H1 (cell line): ENCODE measurements around the gene JOSD1. TPM values are rescaled to one million over a fixed set of nuclear protein-coding genes. Genes with fewer than 3 reads are reported as not detected.

Experiments used
- CBX8 ChIP-seq: fragments of 300-800, 300-1000 bp; sonication (generic); IDR thresholded peaks from 2 replicates; pipeline ENCODE4 v1.7.1; 2016; ENCODE audit warnings: low read depth, low read length, borderline replicate concordance
- GTF2F1 ChIP-seq: IDR thresholded peaks from 2 replicates; pipeline ENCODE4 v1.6.1; 2012; ENCODE audit warnings: low read depth, low read length, improper control_type of control experiment, borderline replicate concordance
- PHF8 ChIP-seq: fragments of 200-600 bp; sonication (generic); conservative IDR thresholded peaks from 2 replicates; pipeline ENCODE4 v1.7.1; 2012; ENCODE audit warnings: low read depth, mild to moderate bottlenecking, inconsistent platforms, low read length, moderate library complexity
- RAD21 ChIP-seq, 2 experiments: IDR thresholded peaks in 1 of 2; conservative IDR thresholded peaks in 1 of 2; 2 replicates each; pipeline ENCODE4 v1.6.1; 2011; ENCODE audit warnings: low read depth in 2 of 2, low read length in 2 of 2, improper control_type of control experiment in 1 of 2, inconsistent platforms in 1 of 2, mild to moderate bottlenecking in 1 of 2, moderate library complexity in 1 of 2
- RNF2 ChIP-seq: fragments of 200-900, 300-1000 bp; sonication (generic); IDR thresholded peaks from 2 replicates; pipeline ENCODE4 v1.7.1; 2016; ENCODE audit warnings: borderline replicate concordance, low read depth, mild to moderate bottlenecking, antibody characterized with exemption, low read length; ENCODE audit not compliant: poor library complexity, severe bottlenecking; ENCODE audit errors: missing control alignments
- SAP30 ChIP-seq: fragments of 300-600 bp; sonication (generic); IDR thresholded peaks from 2 replicates; pipeline ENCODE4 v1.7.1; 2012; ENCODE audit warnings: low read length, moderate library complexity, mild to moderate bottlenecking, inconsistent platforms; ENCODE audit not compliant: insufficient read depth, insufficient replicate concordance
- SUZ12 ChIP-seq: fragments of 200-600 bp; sonication (generic); IDR thresholded peaks from 2 replicates; pipeline ENCODE4 v1.6.1; 2012; ENCODE audit warnings: mild to moderate bottlenecking, inconsistent platforms, low read length, moderate library complexity, mixed read lengths
- TAF1 ChIP-seq: IDR thresholded peaks from 2 replicates; pipeline ENCODE4 v1.6.1; 2011; ENCODE audit warnings: mild to moderate bottlenecking, low read depth, low read length
- YY1 ChIP-seq: IDR thresholded peaks from 2 replicates; pipeline ENCODE4 v1.6.1; 2011; ENCODE audit warnings: low read depth, mild to moderate bottlenecking, low read length
- ZNF274 ChIP-seq: IDR thresholded peaks from 2 replicates; pipeline ENCODE4 v1.7.0; 2012; ENCODE audit warnings: low read length, borderline replicate concordance; ENCODE audit errors: extremely low read depth
- polyA plus RNA-seq, 7 experiments: library from polyadenylated mRNA; depleted of rRNA in 3 of 7; stranded (reverse) in 5 of 7; unstranded in 2 of 7; fragments of >200 nt in 5 of 7; fragments of 200-250 nt in 2 of 7; gene quantifications; 1 replicate in 5 of 7; 2 replicates in 1 of 7; 4 replicates in 1 of 7; pipeline versions ENCODE4 v1.2.1 to v1.2.3, GENCODE V29; 2011 to 2013; ENCODE audit warnings: missing spikeins in 2 of 7, mixed read lengths in 2 of 7
- total RNA-seq: library from RNA; stranded (reverse); fragmentation: NEBNext Ultra II Directional; extraction: Animal tissue kit (Norgen Biotek cat#: 25700); gene quantifications from 2 replicates; pipeline ENCODE4 v1.2.1, GENCODE V29; 2021
- TF ChIP-seq, protein P1 (sequence below): fragments of 300-600 bp; sonication (generic); IDR thresholded peaks from 2 replicates; pipeline ENCODE4 v1.7.1; 2012; ENCODE audit warnings: low read length, moderate library complexity, mild to moderate bottlenecking, inconsistent platforms; ENCODE audit not compliant: insufficient replicate concordance

JOSD1 gene
- total and polyA plus RNA-seq, 2 of the 8 experiments (the other 6 are each of a cell fraction or from before 2014, with no cell fraction given) = 18.4 to 20.2 TPM

GRCh38 chr22:38716271-38716670 lies 15.5 kb upstream of the JOSD1 start (continued):
- TF ChIP-seq SAP30 (no peak), TAF1 (no peak), GTF2F1 (no peak), RAD21 (IDR thresholded peaks at IDR 0.05 in 1 of 2, conservative IDR thresholded peaks at IDR 0.05 in 1 of 2; ENCODE audit: low read depth in 2 of 2, low read length in 2 of 2) (no peak), RNF2 (no peak), YY1 (no peak), PHF8 (no peak), ZNF274 (no peak), CBX8 (no peak), SUZ12 (no peak)
- TF ChIP-seq, protein P1, sequence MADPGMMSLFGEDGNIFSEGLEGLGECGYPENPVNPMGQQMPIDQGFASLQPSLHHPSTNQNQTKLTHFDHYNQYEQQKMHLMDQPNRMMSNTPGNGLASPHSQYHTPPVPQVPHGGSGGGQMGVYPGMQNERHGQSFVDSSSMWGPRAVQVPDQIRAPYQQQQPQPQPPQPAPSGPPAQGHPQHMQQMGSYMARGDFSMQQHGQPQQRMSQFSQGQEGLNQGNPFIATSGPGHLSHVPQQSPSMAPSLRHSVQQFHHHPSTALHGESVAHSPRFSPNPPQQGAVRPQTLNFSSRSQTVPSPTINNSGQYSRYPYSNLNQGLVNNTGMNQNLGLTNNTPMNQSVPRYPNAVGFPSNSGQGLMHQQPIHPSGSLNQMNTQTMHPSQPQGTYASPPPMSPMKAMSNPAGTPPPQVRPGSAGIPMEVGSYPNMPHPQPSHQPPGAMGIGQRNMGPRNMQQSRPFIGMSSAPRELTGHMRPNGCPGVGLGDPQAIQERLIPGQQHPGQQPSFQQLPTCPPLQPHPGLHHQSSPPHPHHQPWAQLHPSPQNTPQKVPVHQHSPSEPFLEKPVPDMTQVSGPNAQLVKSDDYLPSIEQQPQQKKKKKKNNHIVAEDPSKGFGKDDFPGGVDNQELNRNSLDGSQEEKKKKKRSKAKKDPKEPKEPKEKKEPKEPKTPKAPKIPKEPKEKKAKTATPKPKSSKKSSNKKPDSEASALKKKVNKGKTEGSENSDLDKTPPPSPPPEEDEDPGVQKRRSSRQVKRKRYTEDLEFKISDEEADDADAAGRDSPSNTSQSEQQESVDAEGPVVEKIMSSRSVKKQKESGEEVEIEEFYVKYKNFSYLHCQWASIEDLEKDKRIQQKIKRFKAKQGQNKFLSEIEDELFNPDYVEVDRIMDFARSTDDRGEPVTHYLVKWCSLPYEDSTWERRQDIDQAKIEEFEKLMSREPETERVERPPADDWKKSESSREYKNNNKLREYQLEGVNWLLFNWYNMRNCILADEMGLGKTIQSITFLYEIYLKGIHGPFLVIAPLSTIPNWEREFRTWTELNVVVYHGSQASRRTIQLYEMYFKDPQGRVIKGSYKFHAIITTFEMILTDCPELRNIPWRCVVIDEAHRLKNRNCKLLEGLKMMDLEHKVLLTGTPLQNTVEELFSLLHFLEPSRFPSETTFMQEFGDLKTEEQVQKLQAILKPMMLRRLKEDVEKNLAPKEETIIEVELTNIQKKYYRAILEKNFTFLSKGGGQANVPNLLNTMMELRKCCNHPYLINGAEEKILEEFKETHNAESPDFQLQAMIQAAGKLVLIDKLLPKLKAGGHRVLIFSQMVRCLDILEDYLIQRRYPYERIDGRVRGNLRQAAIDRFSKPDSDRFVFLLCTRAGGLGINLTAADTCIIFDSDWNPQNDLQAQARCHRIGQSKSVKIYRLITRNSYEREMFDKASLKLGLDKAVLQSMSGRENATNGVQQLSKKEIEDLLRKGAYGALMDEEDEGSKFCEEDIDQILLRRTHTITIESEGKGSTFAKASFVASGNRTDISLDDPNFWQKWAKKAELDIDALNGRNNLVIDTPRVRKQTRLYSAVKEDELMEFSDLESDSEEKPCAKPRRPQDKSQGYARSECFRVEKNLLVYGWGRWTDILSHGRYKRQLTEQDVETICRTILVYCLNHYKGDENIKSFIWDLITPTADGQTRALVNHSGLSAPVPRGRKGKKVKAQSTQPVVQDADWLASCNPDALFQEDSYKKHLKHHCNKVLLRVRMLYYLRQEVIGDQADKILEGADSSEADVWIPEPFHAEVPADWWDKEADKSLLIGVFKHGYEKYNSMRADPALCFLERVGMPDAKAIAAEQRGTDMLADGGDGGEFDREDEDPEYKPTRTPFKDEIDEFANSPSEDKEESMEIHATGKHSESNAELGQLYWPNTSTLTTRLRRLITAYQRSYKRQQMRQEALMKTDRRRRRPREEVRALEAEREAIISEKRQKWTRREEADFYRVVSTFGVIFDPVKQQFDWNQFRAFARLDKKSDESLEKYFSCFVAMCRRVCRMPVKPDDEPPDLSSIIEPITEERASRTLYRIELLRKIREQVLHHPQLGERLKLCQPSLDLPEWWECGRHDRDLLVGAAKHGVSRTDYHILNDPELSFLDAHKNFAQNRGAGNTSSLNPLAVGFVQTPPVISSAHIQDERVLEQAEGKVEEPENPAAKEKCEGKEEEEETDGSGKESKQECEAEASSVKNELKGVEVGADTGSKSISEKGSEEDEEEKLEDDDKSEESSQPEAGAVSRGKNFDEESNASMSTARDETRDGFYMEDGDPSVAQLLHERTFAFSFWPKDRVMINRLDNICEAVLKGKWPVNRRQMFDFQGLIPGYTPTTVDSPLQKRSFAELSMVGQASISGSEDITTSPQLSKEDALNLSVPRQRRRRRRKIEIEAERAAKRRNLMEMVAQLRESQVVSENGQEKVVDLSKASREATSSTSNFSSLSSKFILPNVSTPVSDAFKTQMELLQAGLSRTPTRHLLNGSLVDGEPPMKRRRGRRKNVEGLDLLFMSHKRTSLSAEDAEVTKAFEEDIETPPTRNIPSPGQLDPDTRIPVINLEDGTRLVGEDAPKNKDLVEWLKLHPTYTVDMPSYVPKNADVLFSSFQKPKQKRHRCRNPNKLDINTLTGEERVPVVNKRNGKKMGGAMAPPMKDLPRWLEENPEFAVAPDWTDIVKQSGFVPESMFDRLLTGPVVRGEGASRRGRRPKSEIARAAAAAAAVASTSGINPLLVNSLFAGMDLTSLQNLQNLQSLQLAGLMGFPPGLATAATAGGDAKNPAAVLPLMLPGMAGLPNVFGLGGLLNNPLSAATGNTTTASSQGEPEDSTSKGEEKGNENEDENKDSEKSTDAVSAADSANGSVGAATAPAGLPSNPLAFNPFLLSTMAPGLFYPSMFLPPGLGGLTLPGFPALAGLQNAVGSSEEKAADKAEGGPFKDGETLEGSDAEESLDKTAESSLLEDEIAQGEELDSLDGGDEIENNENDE = no peak
